GM12864 (cell line): Measurements from ENCODE around the gene MTOR.
"Not testable (repeated sequence)": the region's sequence is repeated elsewhere in the genome, so short reads cannot be mapped to it uniquely, and the experiment has no call there.

Source experiments
- DNase-seq: peaks from one replicate; pipeline ENCODE4 v3.0.0-alpha.2; 2011; ENCODE audit warnings: low read depth
- H3K4me3 ChIP-seq: 2 replicates; pipeline ENCODE4 v1.5.1; 2011; ENCODE audit warnings: mild to moderate bottlenecking, low read depth, low read length, control low read depth
- CTCF ChIP-seq: IDR thresholded peaks from 2 replicates; pipeline ENCODE4 v1.5.1; 2011; ENCODE audit warnings: low read depth, mild to moderate bottlenecking, moderate library complexity, low read length, control low read depth, inconsistent platforms; ENCODE audit errors: missing control alignments

MTOR gene

DNA sequence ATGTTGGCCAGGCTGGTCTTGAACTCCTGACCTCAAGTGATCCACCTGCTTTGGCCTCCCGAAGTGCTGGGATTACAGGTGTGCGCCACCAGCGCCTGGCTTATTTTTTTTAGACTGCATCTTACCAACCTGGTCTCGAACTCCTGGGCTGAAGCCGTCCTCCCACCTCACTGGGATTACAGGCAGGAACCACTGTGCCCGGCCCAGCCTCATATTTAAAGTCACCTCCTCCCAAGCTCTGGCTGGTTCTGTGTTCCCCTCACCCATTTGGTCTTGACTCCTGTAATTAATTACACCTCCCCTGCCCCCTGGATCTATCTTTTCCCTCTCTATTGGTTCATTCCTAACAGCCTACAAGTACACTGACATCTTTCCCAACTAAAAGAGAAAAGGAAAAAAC, 161.0 kb downstream of the MTOR start:
- no peak overlapping the region for H3K4me3 ChIP-seq
- no peak for TF ChIP-seq CTCF
- no peak for DNase-seq

GRCh38 chr1:11100806-11101205, 161.5 kb downstream of the MTOR start:
- not testable (repeated sequence) for H3K4me3 ChIP-seq, DNase-seq

DNA sequence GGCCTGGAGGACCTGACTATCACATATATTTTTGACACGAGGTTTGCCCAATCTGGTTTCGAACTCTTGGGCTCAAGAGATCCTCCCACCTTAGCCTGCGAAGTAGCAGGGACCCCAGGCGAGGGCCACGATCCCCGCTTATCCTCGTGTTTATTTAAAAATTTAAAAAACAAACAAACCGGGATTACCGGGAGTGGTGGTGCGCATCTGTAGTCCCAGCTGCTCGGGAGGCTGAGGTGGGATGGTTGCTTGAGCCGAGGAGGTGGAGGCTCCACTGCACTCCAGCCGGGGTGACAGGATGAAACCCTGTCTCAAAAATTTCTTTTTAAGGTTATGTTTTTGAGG, 162.2 kb downstream of the MTOR start:
- DNase-seq: no peak
- TF ChIP-seq CTCF: no peak
- H3K4me3 ChIP-seq: peak overlapping the region; percentile 100

DNA sequence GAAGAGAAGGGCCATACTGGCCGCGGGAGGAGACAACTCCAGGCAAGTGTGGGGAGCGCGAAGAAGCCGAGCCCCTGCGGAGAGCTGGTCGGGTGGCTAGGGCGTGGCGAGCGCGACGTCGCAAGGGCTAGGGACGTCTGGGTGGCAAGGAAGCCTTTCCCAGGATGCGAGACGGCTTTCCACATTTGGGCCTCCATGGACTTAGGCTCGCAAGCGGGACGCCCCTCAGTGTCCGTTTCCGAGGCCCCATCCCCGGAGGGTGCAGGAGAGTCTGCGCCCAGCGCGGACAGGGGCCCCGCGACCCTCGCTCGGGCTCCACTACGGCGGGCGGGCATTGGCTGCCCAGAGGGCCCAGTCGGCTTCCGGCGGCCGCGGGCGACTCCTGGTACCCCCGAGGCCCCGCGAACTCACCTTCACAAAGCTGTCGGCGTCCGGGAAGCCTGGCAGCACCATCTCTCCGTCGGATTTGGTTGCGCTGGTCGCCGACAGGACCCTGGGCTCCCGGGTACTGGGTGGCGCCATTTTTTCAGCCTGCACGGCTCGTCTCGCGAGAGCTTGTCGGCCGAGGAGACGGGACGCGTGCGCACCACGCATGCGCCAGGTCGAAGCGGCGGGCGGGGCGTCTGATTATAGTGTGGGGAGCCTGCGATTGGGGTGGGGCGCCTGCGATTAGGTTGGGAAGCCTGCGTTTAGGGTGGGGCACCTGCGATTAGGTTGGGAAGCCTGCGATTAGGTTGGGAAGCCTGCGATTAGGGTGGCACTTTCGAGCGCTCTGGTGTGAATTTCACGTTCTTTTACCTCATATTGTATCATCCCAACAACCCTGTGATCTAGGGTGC, 162.8 kb downstream of the MTOR start, which contains the start of gene EXOSC10:
TSS of gene EXOSC10 (minus strand) at position 560 of the 839 bp plus-strand sequence. CDS start at position 522, 38 bp downstream.
- no peak for TF ChIP-seq CTCF
- peak within 1 kb of the TSS; percentile 100 for H3K4me3 ChIP-seq
- peak; percentile 57 for DNase-seq

DNA sequence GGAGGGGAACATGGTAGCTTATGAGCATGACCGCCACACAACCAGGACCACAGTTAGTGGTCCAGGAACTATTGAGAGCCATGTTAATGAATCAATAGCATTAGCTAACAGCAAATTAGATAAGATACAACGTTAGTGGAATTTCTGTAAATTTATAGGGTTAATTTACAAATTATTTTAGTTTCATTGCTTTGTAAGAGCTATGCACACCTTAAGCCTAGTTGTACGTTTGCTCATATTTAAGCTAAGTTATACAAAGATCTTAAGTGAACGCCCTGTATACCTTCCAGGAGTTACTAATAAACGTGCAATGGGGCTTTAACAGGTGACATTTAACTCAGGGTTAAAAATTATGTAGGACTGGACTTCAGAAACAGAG, 163.4 kb downstream of the MTOR start:
- H3K4me3 ChIP-seq: peak overlapping the region; percentile 100
- DNase-seq: no peak
- no peak for TF ChIP-seq CTCF

- H3K4me3 ChIP-seq, DNase-seq: not testable (repeated sequence)
Measured at GRCh38 chr1:11083784-11084183, 178.6 kb downstream of the MTOR start.

DNA sequence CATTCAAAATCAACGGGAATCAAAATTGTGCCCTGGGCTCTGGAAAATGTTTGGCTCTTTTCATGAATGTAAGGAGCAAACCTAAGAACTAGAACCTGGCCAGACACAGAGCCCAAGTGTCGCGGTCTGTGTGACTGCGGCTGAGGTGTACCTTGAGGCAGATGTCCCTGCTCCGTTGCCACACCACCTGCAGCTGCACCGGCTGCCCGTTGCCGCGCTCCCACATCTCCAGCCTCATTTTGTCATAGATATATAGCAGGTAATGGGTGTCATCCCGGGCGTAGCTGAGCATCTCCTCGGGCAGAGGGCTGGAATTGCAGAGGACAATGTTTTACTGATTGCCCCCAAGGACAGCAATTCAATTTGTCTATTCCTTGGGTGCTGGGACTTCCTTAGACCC, 181.4 kb downstream of the MTOR start:
- DNase-seq: no peak
- TF ChIP-seq CTCF: no peak
- no peak overlapping the region for H3K4me3 ChIP-seq

DNA sequence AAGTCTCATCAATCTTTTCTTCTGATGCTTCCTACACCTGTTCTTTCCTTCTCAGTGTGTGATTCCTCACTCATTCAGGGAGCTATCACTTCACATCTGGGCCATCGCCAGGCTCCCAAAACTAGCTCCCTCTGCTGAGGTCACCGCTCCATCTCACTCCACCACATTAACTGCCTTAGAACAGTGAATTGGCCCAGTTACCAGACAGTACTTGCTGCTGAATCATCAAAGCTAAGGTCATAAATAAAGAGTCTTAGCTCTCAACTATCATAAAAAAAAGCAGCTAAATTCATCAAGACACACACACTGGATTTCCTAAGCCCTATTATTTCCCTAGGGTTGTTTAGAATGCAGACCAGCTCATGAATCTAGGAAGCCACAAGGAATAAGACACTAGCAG, 183.7 kb downstream of the MTOR start:
- H3K4me3 ChIP-seq: no peak overlapping the region
- no peak for TF ChIP-seq CTCF
- DNase-seq: no peak

DNA sequence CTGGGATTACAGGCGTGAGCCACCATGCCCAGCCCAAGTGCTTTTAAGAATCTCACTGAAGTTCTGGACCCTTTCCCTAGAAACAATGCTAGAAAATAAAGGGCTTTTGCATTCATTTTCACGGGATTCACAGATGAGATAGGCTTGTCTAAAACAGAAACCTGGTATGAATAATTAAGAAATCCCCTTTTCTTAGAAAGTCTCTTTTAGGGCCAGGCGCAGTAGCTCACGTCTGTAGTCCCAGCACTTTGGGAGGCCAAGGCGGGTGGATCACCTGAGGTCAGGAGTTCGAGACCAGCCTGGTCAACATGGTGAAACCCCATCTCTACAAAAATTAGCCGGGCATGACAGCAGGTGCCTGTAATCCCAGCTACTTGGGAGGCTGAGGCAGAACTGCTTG, 189.0 kb downstream of the MTOR start:
- not testable (repeated sequence) for DNase-seq

More for the DNA sequence above, 189.0 kb downstream of the MTOR start:
- H3K4me3 ChIP-seq: not testable (repeated sequence)
